GM18526 (cell line): Measurements from ENCODE around the gene RABL6.

ENCODE experiments used
- POLR2A ChIP-seq: IDR thresholded peaks from 3 replicates; pipeline ENCODE4 v1.6.1; 2011; ENCODE audit not compliant: insufficient read length; ENCODE audit errors: extremely low read depth

Gene RABL6

GRCh38 chr9:136795000-136795348 lies 12.8 kb upstream of the RABL6 start:
- TF ChIP-seq POLR2A, result no peak

GRCh38 chr9:136796238-136796774 lies 11.4 kb upstream of the RABL6 start, which contains the start of gene CCDC183:
Gene CCDC183 (plus strand): TSS chr9:136796338. CDS start chr9:136796398, 60 bp downstream.
- no peak for TF ChIP-seq POLR2A

GRCh38 chr9:136798708-136799078 lies 9.1 kb upstream of the RABL6 start:
- TF ChIP-seq POLR2A, result no peak

- TF ChIP-seq POLR2A, result no peak
These were observed 8.5 kb upstream of the RABL6 start for GRCh38 chr9:136799079-136799853.

- TF ChIP-seq POLR2A, result no peak
These were observed 7.7 kb upstream of the RABL6 start for GRCh38 chr9:136799854-136800657.

- no peak for TF ChIP-seq POLR2A
These were observed 5.4 kb upstream of the RABL6 start for GRCh38 chr9:136802321-136802720.

- TF ChIP-seq POLR2A, result no peak
These were observed 3.9 kb upstream of the RABL6 start for GRCh38 chr9:136803551-136804508.

- TF ChIP-seq POLR2A, result no peak
These were observed 3.1 kb upstream of the RABL6 start for GRCh38 chr9:136804509-136805206.

- TF ChIP-seq POLR2A, result no peak
These were observed 2.5 kb upstream of the RABL6 start for GRCh38 chr9:136805207-136805740.

- TF ChIP-seq POLR2A, result no peak
These were observed 1.7 kb upstream of the RABL6 start for GRCh38 chr9:136806067-136806466.

GRCh38 chr9:136806631-136807201 lies 1.0 kb upstream of the RABL6 start:
- no peak for TF ChIP-seq POLR2A

- TF ChIP-seq POLR2A, result no peak
These were observed 492 bp downstream of the RABL6 start for GRCh38 chr9:136808075-136808805.

- no peak for TF ChIP-seq POLR2A
These were observed 1.0 kb downstream of the RABL6 start for GRCh38 chr9:136808806-136809158.
